HepG2 (cell line): ENCODE data around the gene NEDD4L. TPM values are rescaled to one million over a fixed set of nuclear protein-coding genes. Genes with fewer than 3 reads are reported as not detected.

Experiments used
- ARHGAP35 ChIP-seq: sonication (generic); formaldehyde crosslinking; IDR thresholded peaks from 2 replicates; pipeline ENCODE4 v1.9.0; 2022; ENCODE audit warnings: mild to moderate bottlenecking, inconsistent platforms, moderate library complexity, missing genetic modification reagents, borderline replicate concordance
- JDP2 ChIP-seq: sonication (generic); formaldehyde crosslinking; IDR thresholded peaks from 2 replicates; pipeline ENCODE4 v1.8.1; 2022; ENCODE audit warnings: missing genetic modification reagents, borderline replicate concordance
- MIXL1 ChIP-seq: IDR thresholded peaks from 2 replicates; pipeline ENCODE4 v1.6.1; 2016
- MNT ChIP-seq: fragments of 450-650 bp; IDR thresholded peaks from 2 replicates; pipeline ENCODE4 v1.6.1; 2016
- PCBP1 ChIP-seq: fragments of 200-400 bp; formaldehyde crosslinking; IDR thresholded peaks from 2 replicates; pipeline ENCODE4 v1.6.1; 2017; ENCODE audit warnings: mild to moderate bottlenecking, low read depth, low read length, borderline replicate concordance
- SP5 ChIP-seq: IDR thresholded peaks from 2 replicates; pipeline ENCODE4 v1.6.1; 2016; ENCODE audit warnings: low read depth, borderline replicate concordance
- TBL1XR1 ChIP-seq: fragments of 150-350 bp; IDR thresholded peaks from 2 replicates; pipeline ENCODE4 v1.6.1; 2014; ENCODE audit warnings: borderline replicate concordance, low read length; ENCODE audit not compliant: partially characterized antibody
- ZNF318 ChIP-seq: sonication (generic); formaldehyde crosslinking; IDR thresholded peaks from 2 replicates; pipeline ENCODE4 v1.4.0; 2020; ENCODE audit warnings: mild to moderate bottlenecking, missing genetic modification reagents
- polyA plus RNA-seq, 8 experiments: library from polyadenylated mRNA; depleted of rRNA in 3 of 8; stranded (reverse) in 7 of 8; unstranded in 1 of 8; fragments of >200 nt; fragmentation: Illumina TruSeq in 4 of 8; extraction: Trizol in 4 of 8; gene quantifications; 2 replicates each; pipeline versions ENCODE4 v1.2.1 to v1.2.3, GENCODE V29; 2011 to 2016; ENCODE audit warnings: low read depth in 4 of 8, missing spikeins in 1 of 8, mixed read lengths in 1 of 8; ENCODE audit not compliant: insufficient read depth in 1 of 8
- total RNA-seq, 5 experiments: library from RNA; depleted of rRNA; stranded (reverse); fragments of >200 nt; fragmentation: Illumina TruSeq; extraction: Trizol; gene quantifications; 2 replicates each; pipeline ENCODE4 v1.2.3, GENCODE V29; 2016; ENCODE audit warnings: low read depth in 1 of 5
- TF ChIP-seq, protein P1 (sequence below), 2 experiments: sonication (generic) in 1 of 2; formaldehyde crosslinking in 1 of 2; IDR thresholded peaks; 2 replicates each; pipeline versions ENCODE4 v1.6.1 to v1.9.0; 2014 to 2022; ENCODE audit warnings: antibody characterized with exemption in 1 of 2, borderline replicate concordance in 1 of 2, inconsistent platforms in 1 of 2, low read depth in 1 of 2, missing genetic modification reagents in 1 of 2

The NEDD4L gene
- total and polyA plus RNA-seq, 2 of the 13 experiments (the other 11 are each of a cell fraction or from before 2014, with no cell fraction given) = 168 to 390 TPM

- TF ChIP-seq ZNF318 = peak; percentile 82; the same call in 1 of the 2 replicates
- peak; percentile 61 for TF ChIP-seq MNT
- peak; percentile 94 for TF ChIP-seq SP5 (CRISPR knock-in tag)
- TF ChIP-seq, protein P1, sequence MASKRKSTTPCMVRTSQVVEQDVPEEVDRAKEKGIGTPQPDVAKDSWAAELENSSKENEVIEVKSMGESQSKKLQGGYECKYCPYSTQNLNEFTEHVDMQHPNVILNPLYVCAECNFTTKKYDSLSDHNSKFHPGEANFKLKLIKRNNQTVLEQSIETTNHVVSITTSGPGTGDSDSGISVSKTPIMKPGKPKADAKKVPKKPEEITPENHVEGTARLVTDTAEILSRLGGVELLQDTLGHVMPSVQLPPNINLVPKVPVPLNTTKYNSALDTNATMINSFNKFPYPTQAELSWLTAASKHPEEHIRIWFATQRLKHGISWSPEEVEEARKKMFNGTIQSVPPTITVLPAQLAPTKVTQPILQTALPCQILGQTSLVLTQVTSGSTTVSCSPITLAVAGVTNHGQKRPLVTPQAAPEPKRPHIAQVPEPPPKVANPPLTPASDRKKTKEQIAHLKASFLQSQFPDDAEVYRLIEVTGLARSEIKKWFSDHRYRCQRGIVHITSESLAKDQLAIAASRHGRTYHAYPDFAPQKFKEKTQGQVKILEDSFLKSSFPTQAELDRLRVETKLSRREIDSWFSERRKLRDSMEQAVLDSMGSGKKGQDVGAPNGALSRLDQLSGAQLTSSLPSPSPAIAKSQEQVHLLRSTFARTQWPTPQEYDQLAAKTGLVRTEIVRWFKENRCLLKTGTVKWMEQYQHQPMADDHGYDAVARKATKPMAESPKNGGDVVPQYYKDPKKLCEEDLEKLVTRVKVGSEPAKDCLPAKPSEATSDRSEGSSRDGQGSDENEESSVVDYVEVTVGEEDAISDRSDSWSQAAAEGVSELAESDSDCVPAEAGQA (IDR thresholded peaks at IDR 0.05; ENCODE audit: low read depth) = 0 out of 2 replicates have a peak, but pooled peaks have one; percentile 37
- TF ChIP-seq, protein P1 (CRISPR knock-in tag; IDR thresholded peaks at IDR 0.05; ENCODE audit: borderline replicate concordance) = no peak; the same call in none of the 2 replicates
- peak; percentile 98 for TF ChIP-seq MIXL1
- no peak; the same call in 1 of the 2 replicates for TF ChIP-seq JDP2
- peak; percentile 74; the same call in 1 of the 2 replicates for TF ChIP-seq ARHGAP35 (CRISPR knock-in tag)
- peak; percentile 82 for TF ChIP-seq TBL1XR1
- TF ChIP-seq PCBP1 = no peak
These were observed 369.9 kb downstream of the NEDD4L start (continued) for GRCh38 chr18:58413667-58414628.
